Measurements from ENCODE around the gene XYLT2. TPM values are rescaled to one million over a fixed set of nuclear protein-coding genes. Genes with fewer than 3 reads are reported as not detected.

XYLT2 gene
- total RNA-seq, 1 experiment from 2014 or later, result 39.7 TPM

GRCh38 chr17:50381260-50381815 lies 35.4 kb downstream of the XYLT2 start:
- Mint-ChIP-seq H3K27me3 (ENCODE audit: low read depth) (no peaks in the 10 kb centered on the region; the same call in 1 of the 2 replicates), H3K9me3 (no peaks in the 10 kb centered on the region), H3K4me1 (no peaks in the 10 kb centered on the region), H3K36me3 (peaks cover 63% of the 10 kb centered on the region), H3K4me3 (no peak overlapping the region), H3K27ac (no peak overlapping the region)
- POLR2A ChIA-PET, result no interaction called here
- DNase-seq (ENCODE audit: low spot score) (no peak), ATAC-seq (no peak)
- CTCF ChIA-PET, result interaction anchor here (1.0 to 7.2 kb wide), 4 partner anchors 16 to 244 kb away, joined by 4 to 51 read pairs (median 9); partner anchors contain the start of genes ACSF2 and LRRC59
- TF ChIP-seq ELF4 (CRISPR knock-in tag; IDR thresholded peaks at IDR 0.05; ENCODE audit: low read depth) (no peak), CDX4 (CRISPR knock-in tag; IDR thresholded peaks at IDR 0.05; ENCODE audit: borderline replicate concordance) (no peak), ATF2 (CRISPR knock-in tag; IDR thresholded peaks at IDR 0.05; ENCODE audit: borderline replicate concordance, low read depth) (no peak)

GRCh38 chr17:50381920-50382319 lies 36.0 kb downstream of the XYLT2 start:
- Mint-ChIP-seq H3K9me3 (no peaks in the 10 kb centered on the region), H3K36me3 (peaks cover 68% of the 10 kb centered on the region), H3K4me1 (no peaks in the 10 kb centered on the region), H3K27ac (no peak overlapping the region), H3K27me3 (ENCODE audit: low read depth) (no peaks in the 10 kb centered on the region; the same call in 1 of the 2 replicates), H3K4me3 (no peak overlapping the region)
- ATAC-seq (no peak), DNase-seq (ENCODE audit: low spot score) (no peak)
- ChIA-PET CTCF (interaction anchor here (1.0 to 7.2 kb wide), 4 partner anchors 15 to 244 kb away, joined by 4 to 51 read pairs (median 9); partner anchors contain the start of genes ACSF2 and LRRC59), POLR2A (no interaction called here)
- TF ChIP-seq ZNF263 (CRISPR knock-in tag; IDR thresholded peaks at IDR 0.05; ENCODE audit: low read depth) (no peak), CREM (CRISPR knock-in tag; IDR thresholded peaks at IDR 0.05) (no peak), SP1 (CRISPR knock-in tag; conservative IDR thresholded peaks at IDR 0.05) (no peak), ATF3 (CRISPR knock-in tag; conservative IDR thresholded peaks at IDR 0.05) (no peak), NR2C2 (CRISPR knock-in tag; IDR thresholded peaks at IDR 0.05) (no peak), IRF1 (CRISPR knock-in tag; IDR thresholded peaks at IDR 0.05) (no peak), ZNF138 (CRISPR knock-in tag; conservative IDR thresholded peaks at IDR 0.05) (no peak), E2F4 (CRISPR knock-in tag; IDR thresholded peaks at IDR 0.05; ENCODE audit: borderline replicate concordance, low read depth) (no peak), ZNF317 (CRISPR knock-in tag; IDR thresholded peaks at IDR 0.05; ENCODE audit: borderline replicate concordance, low read depth) (no peak), SMAD3 (CRISPR knock-in tag; IDR thresholded peaks at IDR 0.05; ENCODE audit: borderline replicate concordance) (no peak), STAT6 (CRISPR knock-in tag; conservative IDR thresholded peaks at IDR 0.05; ENCODE audit: low read depth) (no peak), ZNF396 (CRISPR knock-in tag; IDR thresholded peaks at IDR 0.05; ENCODE audit: borderline replicate concordance) (no peak), ZNF512 (CRISPR knock-in tag; IDR thresholded peaks at IDR 0.05; ENCODE audit: borderline replicate concordance) (no peak), USF2 (CRISPR knock-in tag; IDR thresholded peaks at IDR 0.05) (no peak), MAX (CRISPR knock-in tag; IDR thresholded peaks at IDR 0.05) (no peak), MLX (CRISPR knock-in tag; IDR thresholded peaks at IDR 0.05) (no peak)
